T-helper 2 cell (primary cell): ENCODE measurements around the gene CH25H.
"Not testable (repeated sequence)": the region's sequence is repeated elsewhere in the genome, so short reads cannot be mapped to it uniquely, and the experiment has no call there.

Experiments used
- DNase-seq, 5 experiments: peaks; one replicate each; pipeline versions ENCODE4 v3.0.0 to v3.0.0-alpha.2; 2012 to 2022

The CH25H gene

GRCh38 chr10:89191301-89191700 is 15.8 kb downstream of the CH25H start:
- not testable (repeated sequence) for DNase-seq

- no peak for DNase-seq
Observed at GRCh38 chr10:89189211-89189734, 17.8 kb downstream of the CH25H start.

- no peak for DNase-seq
Observed at GRCh38 chr10:89185658-89186057, 21.5 kb downstream of the CH25H start.

GRCh38 chr10:89184638-89185037 is 22.5 kb downstream of the CH25H start:
- no peak for DNase-seq

GRCh38 chr10:89183571-89183970 is 23.5 kb downstream of the CH25H start:
- no peak for DNase-seq

- DNase-seq: no peak
Observed at GRCh38 chr10:89182894-89183293, 24.2 kb downstream of the CH25H start.

- DNase-seq: no peak
Observed at GRCh38 chr10:89175816-89176215, 31.3 kb downstream of the CH25H start.

GRCh38 chr10:89173075-89173474 is 34.0 kb downstream of the CH25H start:
- no peak for DNase-seq

- no peak for DNase-seq
Observed at GRCh38 chr10:89171996-89172395, 35.1 kb downstream of the CH25H start.

GRCh38 chr10:89171263-89171872 is 35.7 kb downstream of the CH25H start:
- no peak for DNase-seq

- DNase-seq: not testable (repeated sequence)
Observed at GRCh38 chr10:89168354-89168900, 38.7 kb downstream of the CH25H start.

GRCh38 chr10:89167915-89168314 is 39.2 kb downstream of the CH25H start:
- no peak for DNase-seq

- DNase-seq: no peak
Observed at GRCh38 chr10:89165923-89166322, 41.2 kb downstream of the CH25H start.

GRCh38 chr10:89164920-89165319 is 42.2 kb downstream of the CH25H start:
- no peak for DNase-seq

- no peak for DNase-seq
Observed at GRCh38 chr10:89164080-89164479, 43.0 kb downstream of the CH25H start.

- peak in 3 of 5 experiments; percentile 23 to 80 (median 27) for DNase-seq
Observed at GRCh38 chr10:89163265-89163995, 43.7 kb downstream of the CH25H start.

- DNase-seq: no peak
Observed at GRCh38 chr10:89162596-89162995, 44.5 kb downstream of the CH25H start.

GRCh38 chr10:89160339-89160738 is 46.8 kb downstream of the CH25H start:
- no peak for DNase-seq

GRCh38 chr10:89159761-89160160 is 47.4 kb downstream of the CH25H start:
- DNase-seq: no peak

- no peak for DNase-seq
Observed at GRCh38 chr10:89159316-89159715, 47.8 kb downstream of the CH25H start.

- DNase-seq: no peak
Observed at GRCh38 chr10:89158446-89158845, 48.7 kb downstream of the CH25H start.

- DNase-seq: no peak
Observed at GRCh38 chr10:89156161-89156835, 50.8 kb downstream of the CH25H start.
